Fibroblast of villous mesenchyme (primary cell): ENCODE data around the gene MIGA2. TPM values are rescaled to one million over a fixed set of nuclear protein-coding genes. Genes with fewer than 3 reads are reported as not detected.

ENCODE experiments used
- DNase-seq: peaks from one replicate; pipeline ENCODE4 v3.0.0-alpha.2; 2010; ENCODE audit warnings: low read depth
- H3K4me3 ChIP-seq: 2 replicates; pipeline ENCODE4 v1.5.1; 2011; ENCODE audit warnings: low read depth, mild to moderate bottlenecking, low read length
- total RNA-seq: library from RNA; depleted of rRNA; stranded (reverse); fragments of >200 nt; gene quantifications from 2 replicates; pipeline ENCODE4 v1.2.3, GENCODE V29; 2012
- TF ChIP-seq, protein P1 (sequence below): IDR thresholded peaks from 2 replicates; pipeline ENCODE4 v1.5.1; 2012; ENCODE audit warnings: low read depth, mild to moderate bottlenecking, low read length; ENCODE audit not compliant: insufficient read depth

MIGA2 gene
- total RNA-seq, 1 donor = 22.5 TPM

DNA sequence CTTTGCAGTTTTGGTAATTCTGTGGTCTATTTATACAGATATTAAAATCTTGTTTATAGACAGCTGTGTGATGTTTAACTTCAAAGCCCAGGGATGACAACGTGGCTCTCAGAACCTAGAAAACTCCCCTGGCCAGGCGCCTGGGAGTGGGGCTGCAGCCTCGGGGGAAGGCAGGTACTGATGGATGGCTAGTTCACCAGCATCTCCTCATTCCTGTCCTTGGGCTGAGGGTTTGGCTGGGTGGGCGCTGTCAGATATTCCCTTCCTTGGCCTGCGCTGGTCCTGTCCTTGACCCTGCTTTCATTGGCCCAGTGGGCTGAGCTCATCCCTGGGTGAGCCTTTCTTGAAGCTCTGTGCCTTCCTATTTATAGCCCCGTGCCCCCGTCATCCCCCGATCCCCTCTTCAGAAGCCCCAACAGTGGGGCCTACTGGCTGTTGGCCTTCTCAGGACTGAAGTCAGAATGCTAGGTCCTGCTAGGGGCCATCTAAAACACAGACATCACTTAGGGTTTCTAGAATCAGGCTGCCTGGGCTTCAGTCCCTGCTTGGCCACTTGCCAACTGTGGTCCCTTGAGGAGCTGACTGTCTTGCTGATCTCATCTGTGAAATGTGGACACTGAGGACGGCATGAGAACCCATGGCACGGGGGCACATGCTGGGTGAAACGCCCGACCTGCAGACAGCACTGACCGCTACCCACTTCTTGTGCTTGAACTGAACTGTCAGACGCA lies 29.2 kb upstream of the MIGA2 start:
- no peak for DNase-seq
- TF ChIP-seq, protein P1, sequence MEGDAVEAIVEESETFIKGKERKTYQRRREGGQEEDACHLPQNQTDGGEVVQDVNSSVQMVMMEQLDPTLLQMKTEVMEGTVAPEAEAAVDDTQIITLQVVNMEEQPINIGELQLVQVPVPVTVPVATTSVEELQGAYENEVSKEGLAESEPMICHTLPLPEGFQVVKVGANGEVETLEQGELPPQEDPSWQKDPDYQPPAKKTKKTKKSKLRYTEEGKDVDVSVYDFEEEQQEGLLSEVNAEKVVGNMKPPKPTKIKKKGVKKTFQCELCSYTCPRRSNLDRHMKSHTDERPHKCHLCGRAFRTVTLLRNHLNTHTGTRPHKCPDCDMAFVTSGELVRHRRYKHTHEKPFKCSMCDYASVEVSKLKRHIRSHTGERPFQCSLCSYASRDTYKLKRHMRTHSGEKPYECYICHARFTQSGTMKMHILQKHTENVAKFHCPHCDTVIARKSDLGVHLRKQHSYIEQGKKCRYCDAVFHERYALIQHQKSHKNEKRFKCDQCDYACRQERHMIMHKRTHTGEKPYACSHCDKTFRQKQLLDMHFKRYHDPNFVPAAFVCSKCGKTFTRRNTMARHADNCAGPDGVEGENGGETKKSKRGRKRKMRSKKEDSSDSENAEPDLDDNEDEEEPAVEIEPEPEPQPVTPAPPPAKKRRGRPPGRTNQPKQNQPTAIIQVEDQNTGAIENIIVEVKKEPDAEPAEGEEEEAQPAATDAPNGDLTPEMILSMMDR = no peak
- no peak overlapping the region for H3K4me3 ChIP-seq

DNA sequence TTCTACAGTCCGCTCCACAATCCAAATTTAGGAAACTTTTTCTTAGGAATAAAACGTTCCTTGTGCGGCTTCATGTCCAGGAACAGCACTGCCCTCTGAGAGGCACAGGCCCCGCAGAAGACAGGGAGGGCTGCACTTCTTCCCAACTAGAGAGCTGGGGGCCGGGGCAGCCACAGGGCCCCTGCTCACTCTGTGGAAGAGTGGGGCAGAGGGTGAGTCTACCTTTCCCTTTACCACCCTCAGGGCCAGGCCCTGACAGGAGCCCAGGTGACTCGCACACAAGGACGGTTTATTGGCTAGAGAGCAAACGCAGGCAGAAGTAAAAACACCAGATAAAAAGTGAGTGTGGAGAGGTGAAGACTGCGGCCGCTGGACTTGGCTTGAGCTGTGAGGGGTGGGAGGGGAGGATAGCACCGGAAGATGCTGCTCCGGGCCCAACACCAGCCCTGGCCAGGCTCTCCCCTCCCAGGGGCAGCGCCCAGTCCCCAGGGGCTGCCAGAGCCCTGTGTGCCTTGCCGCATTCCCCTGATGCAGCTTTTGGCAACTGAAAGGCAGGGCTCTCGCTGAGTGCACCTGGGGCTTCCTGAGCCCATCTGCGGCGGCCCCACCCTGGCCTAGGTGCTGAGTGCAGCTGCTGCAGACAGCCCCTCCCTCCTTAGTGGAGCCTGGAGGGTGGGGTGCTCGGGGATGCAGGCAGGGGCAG lies 28.5 kb upstream of the MIGA2 start:
- no peak overlapping the region for H3K4me3 ChIP-seq
- no peak for DNase-seq
- TF ChIP-seq, protein P1 = no peak

DNA sequence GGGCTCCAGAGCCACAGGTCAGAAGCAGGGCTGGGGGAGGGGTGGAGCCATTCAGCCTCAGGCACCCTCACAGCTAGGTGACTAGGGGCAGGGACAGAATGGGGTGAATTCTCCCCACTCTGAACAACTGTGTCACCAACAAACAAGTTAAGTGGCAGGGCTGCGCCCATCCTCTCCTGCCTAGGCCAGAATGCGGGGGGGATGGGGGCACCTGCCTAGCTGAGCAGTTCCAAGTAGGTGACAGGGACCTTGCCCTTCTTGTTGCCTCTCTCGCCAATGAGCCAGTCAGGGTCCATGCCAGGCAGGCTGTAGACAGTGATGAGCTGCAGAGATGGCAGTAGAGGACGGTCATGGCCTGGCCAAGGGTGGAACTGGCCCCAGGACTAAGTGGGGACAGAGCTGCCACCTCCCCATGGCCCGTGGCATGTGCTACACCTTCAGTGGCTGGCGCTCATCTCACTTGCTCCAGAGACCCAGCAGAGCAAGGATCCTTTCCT lies 27.9 kb upstream of the MIGA2 start:
- no peak for DNase-seq

DNA sequence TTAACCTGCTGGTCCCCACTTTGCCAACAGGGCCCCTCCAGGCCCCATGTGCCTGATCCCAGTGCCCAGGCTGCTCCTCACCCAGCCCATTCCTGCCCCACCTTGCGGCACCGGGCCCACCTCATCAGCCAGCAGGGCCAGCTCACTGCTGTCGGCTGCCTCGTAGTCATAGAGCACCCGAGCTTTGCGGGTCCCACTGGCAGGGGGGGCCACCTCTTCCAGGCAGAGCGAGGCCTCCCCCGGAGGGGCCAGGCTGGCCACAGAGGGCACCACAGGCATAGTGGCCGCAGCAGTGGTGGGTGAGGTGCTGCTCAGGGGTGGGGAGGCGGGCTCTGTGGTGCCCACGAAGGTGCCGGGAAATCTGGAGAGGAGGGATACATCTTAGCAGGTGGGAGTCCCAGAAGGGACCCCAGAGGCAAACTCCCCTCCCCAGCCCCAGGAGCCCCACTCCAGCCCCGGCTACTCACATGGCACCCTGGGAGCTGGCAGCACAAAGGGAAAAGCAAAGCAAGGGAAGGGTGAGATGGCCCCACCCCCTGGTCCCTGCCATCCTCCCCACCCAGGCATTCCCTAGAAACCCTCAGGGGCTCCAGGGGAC lies 27.3 kb upstream of the MIGA2 start:
- TF ChIP-seq, protein P1 = no peak
- H3K4me3 ChIP-seq = no peak overlapping the region
- no peak for DNase-seq

More for the DNA sequence above, 27.9 kb upstream of the MIGA2 start:
- TF ChIP-seq, protein P1 = no peak
- H3K4me3 ChIP-seq = no peak overlapping the region

DNA sequence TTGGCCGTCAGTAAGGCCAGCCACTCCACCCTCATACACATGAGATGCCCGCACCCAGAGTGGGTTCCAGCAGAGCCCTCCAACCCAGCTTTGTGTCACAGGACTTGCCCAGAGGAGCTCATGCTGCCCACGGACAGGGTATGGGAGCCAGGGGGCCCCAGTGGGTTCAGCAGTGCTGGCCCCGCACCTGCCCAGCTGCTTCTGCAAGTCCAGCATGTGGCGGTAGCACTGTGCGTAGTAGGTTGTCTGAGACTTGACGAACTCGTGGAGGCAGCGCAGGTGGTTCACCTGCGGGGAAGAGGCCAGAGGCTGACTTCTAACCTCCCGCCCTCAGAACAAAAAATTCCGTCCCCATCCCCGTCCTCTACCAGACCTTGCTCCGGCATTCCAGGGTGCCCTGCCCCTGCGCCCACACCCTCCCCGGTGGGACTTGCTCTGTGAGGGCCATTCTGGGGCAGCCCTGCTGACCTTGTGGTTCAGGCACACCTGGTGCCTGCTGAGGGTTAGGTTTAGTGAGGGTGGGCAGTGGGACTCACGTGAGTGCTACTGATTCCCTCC lies 26.8 kb upstream of the MIGA2 start:
- no peak for DNase-seq
- TF ChIP-seq, protein P1 = no peak
- H3K4me3 ChIP-seq = no peak overlapping the region

DNA sequence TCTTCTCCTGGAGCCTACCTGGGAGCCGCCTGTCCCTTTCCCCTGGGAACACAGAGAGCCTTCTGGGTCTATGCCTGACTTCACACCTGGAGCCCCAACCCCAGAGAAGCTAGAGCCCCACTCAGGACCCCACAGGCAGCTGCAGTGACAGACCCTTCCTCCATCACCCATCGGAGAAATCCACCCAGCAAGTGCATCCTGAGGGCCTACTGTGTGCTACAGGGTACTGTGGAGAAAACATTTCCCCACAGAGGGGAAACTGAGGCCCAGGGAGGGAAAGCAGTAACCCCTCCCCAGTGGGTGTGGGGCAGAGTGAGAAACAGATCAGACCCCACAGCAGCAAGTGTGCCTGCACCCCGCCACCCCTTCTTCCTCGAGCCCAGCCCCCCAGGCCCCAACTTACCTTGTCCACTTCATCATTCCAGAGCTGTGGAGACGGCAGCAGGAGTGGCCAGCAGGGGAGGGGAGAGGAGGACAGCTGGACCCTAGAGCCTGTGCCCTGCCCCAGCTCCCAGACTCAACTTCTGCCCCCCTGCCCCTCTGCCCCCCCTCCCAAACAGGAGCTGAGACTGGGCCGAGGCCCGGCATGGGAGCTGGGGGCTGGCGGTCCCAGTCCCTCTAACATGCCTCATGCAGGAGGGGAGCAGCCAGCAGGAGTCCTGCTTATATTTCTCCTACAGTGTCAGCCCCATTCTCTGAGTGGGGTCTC lies 26.0 kb upstream of the MIGA2 start:
- DNase-seq = no peak
- TF ChIP-seq, protein P1 = no peak
- no peak overlapping the region for H3K4me3 ChIP-seq
